H9 (cell line): ENCODE data around the gene ITIH4. TPM values are rescaled to one million over a fixed set of nuclear protein-coding genes. Genes with fewer than 3 reads are reported as not detected.

Experiments
- DNase-seq: peaks from one replicate; pipeline ENCODE4 v3.0.0-alpha.2; 2017
- H2AFZ ChIP-seq: one replicate; pipeline ENCODE4 v1.6.1; 2013; ENCODE audit warnings: mild to moderate bottlenecking, low read length, control low read depth, moderate library complexity
- H2AK5ac ChIP-seq: 2 replicates; pipeline ENCODE4 v1.6.1; 2013; ENCODE audit warnings: low read length, control low read depth, mixed read lengths; ENCODE audit not compliant: insufficient read length
- H2BK120ac ChIP-seq: one replicate; pipeline ENCODE4 v1.6.1; 2013; ENCODE audit warnings: low read depth, mild to moderate bottlenecking, low read length, control low read depth, inconsistent platforms; ENCODE audit not compliant: poor library complexity, severe bottlenecking
- H2BK12ac ChIP-seq: 2 replicates; pipeline ENCODE4 v1.6.1; 2013; ENCODE audit warnings: low read length, control low read depth, mixed read lengths, low read depth; ENCODE audit not compliant: insufficient read length
- H2BK15ac ChIP-seq: 2 replicates; pipeline ENCODE4 v1.6.1; 2013; ENCODE audit warnings: low read depth, low read length, control low read depth
- H2BK20ac ChIP-seq: one replicate; pipeline ENCODE4 v1.6.1; 2013; ENCODE audit warnings: low read depth, mild to moderate bottlenecking, low read length, control low read depth, inconsistent platforms; ENCODE audit not compliant: poor library complexity, severe bottlenecking
- H2BK5ac ChIP-seq: 2 replicates; pipeline ENCODE4 v1.6.1; 2013; ENCODE audit warnings: low read length, control low read depth, mixed read lengths; ENCODE audit not compliant: insufficient read length
- H3K14ac ChIP-seq: 2 replicates; pipeline ENCODE4 v1.6.1; 2013; ENCODE audit warnings: low read length, control low read depth; ENCODE audit not compliant: insufficient read depth
- H3K18ac ChIP-seq: 2 replicates; pipeline ENCODE4 v1.6.1; 2013; ENCODE audit warnings: low read depth, mild to moderate bottlenecking, mixed read lengths, low read length, control low read depth; ENCODE audit not compliant: insufficient read length
- H3K23ac ChIP-seq: 2 replicates; pipeline ENCODE4 v1.6.1; 2013; ENCODE audit warnings: low read length, control low read depth, mixed read lengths, low read depth; ENCODE audit not compliant: insufficient read length
- H3K23me2 ChIP-seq: 2 replicates; pipeline ENCODE4 v1.6.1; 2013; ENCODE audit warnings: low read depth, mild to moderate bottlenecking, mixed read lengths, low read length, control low read depth; ENCODE audit not compliant: insufficient read length, poor library complexity, severe bottlenecking
- H3K27ac ChIP-seq: 2 replicates; pipeline ENCODE4 v1.5.1; 2013; ENCODE audit warnings: low read length, control low read depth, mixed read lengths, low read depth; ENCODE audit not compliant: insufficient read length
- H3K27me3 ChIP-seq: 2 replicates; pipeline ENCODE4 v1.6.1; 2013; ENCODE audit warnings: low read length, control low read depth, inconsistent platforms; ENCODE audit not compliant: insufficient read depth
- H3K4ac ChIP-seq: 2 replicates; pipeline ENCODE4 v1.6.1; 2013; ENCODE audit warnings: low read depth, mild to moderate bottlenecking, control low read depth, inconsistent platforms, low read length, moderate library complexity
- H3K4me1 ChIP-seq: 2 replicates; pipeline ENCODE4 v1.6.1; 2013; ENCODE audit warnings: low read length, control low read depth, inconsistent platforms; ENCODE audit not compliant: insufficient read depth
- H3K4me2 ChIP-seq: 2 replicates; pipeline ENCODE4 v1.6.1; 2013; ENCODE audit warnings: low read length, control low read depth, mixed read lengths; ENCODE audit not compliant: insufficient read length, insufficient read depth
- H3K56ac ChIP-seq: 2 replicates; pipeline ENCODE4 v1.6.1; 2013; ENCODE audit warnings: low read depth, mild to moderate bottlenecking, mixed read lengths, low read length, control low read depth; ENCODE audit not compliant: insufficient read length
- H3K79me1 ChIP-seq: 2 replicates; pipeline ENCODE4 v1.6.1; 2013; ENCODE audit warnings: low read depth, mild to moderate bottlenecking, moderate library complexity, low read length, control low read depth, inconsistent platforms; ENCODE audit not compliant: insufficient read depth, poor library complexity, severe bottlenecking
- H3K79me2 ChIP-seq: 2 replicates; pipeline ENCODE4 v1.6.1; 2013; ENCODE audit warnings: low read length, control low read depth, inconsistent platforms; ENCODE audit not compliant: insufficient read depth
- H3K9ac ChIP-seq: 2 replicates; pipeline ENCODE4 v1.6.1; 2013; ENCODE audit warnings: low read length, control low read depth, mixed read lengths; ENCODE audit not compliant: insufficient read length; ENCODE audit errors: extremely low read depth
- H3K9me3 ChIP-seq: one replicate; pipeline ENCODE4 v1.6.1; 2013; ENCODE audit warnings: low read depth, low read length, inconsistent platforms; ENCODE audit not compliant: control insufficient read depth
- H3T11ph ChIP-seq: one replicate; pipeline ENCODE4 v1.6.1; 2013; ENCODE audit warnings: mild to moderate bottlenecking, low read length, control low read depth, inconsistent platforms
- H4K20me1 ChIP-seq: one replicate; pipeline ENCODE4 v1.6.1; 2013; ENCODE audit not compliant: control insufficient read depth, insufficient read length, insufficient read depth
- H4K5ac ChIP-seq: 2 replicates; pipeline ENCODE4 v1.6.1; 2013; ENCODE audit warnings: low read depth, mild to moderate bottlenecking, mixed read lengths, low read length, control low read depth; ENCODE audit not compliant: insufficient read length
- H4K8ac ChIP-seq: replicated peaks from 2 replicates; pipeline ENCODE4 v1.6.1; 2013; ENCODE audit warnings: low read length, control low read depth, mixed read lengths, low read depth; ENCODE audit not compliant: insufficient read length
- H4K91ac ChIP-seq: 2 replicates; pipeline ENCODE4 v1.6.1; 2013; ENCODE audit warnings: low read depth, mild to moderate bottlenecking, moderate library complexity, mixed read lengths, low read length, control low read depth; ENCODE audit not compliant: insufficient read length
- H3K27ac Mint-ChIP-seq, 3 experiments: 2 replicates in 2 of 3; 3 replicates in 1 of 3; pipeline ENCODE4 v1.8.0; 2020 to 2021; ENCODE audit warnings: mixed read lengths in 3 of 3, mild to moderate bottlenecking in 1 of 3, moderate library complexity in 1 of 3
- H3K27me3 Mint-ChIP-seq: 2 replicates; pipeline ENCODE4 v1.8.0; 2021; ENCODE audit warnings: low read depth, mild to moderate bottlenecking, moderate library complexity, mixed read lengths
- H3K36me3 Mint-ChIP-seq, 3 experiments: 2 replicates in 2 of 3; 3 replicates in 1 of 3; pipeline ENCODE4 v1.8.0; 2020 to 2021; ENCODE audit warnings: low read depth in 3 of 3, mixed read lengths in 3 of 3; ENCODE audit not compliant: insufficient read depth in 1 of 3
- H3K4me1 Mint-ChIP-seq, 2 experiments: 2 replicates each; pipeline ENCODE4 v1.8.0; 2020; ENCODE audit warnings: mixed read lengths in 2 of 2
- H3K4me3 Mint-ChIP-seq, 2 experiments: 2 replicates in 1 of 2; 3 replicates in 1 of 2; pipeline ENCODE4 v1.8.0; 2020 to 2021; ENCODE audit warnings: mild to moderate bottlenecking in 2 of 2, mixed read lengths in 2 of 2, moderate library complexity in 1 of 2
- H3K9me3 Mint-ChIP-seq, 2 experiments: 2 replicates in 1 of 2; 3 replicates in 1 of 2; pipeline ENCODE4 v1.8.0; 2020; ENCODE audit warnings: mild to moderate bottlenecking in 2 of 2, mixed read lengths in 2 of 2, moderate library complexity in 1 of 2
- CTCF ChIP-seq: fragments of 200-600 bp; sonication (generic); conservative IDR thresholded peaks from 3 replicates; pipeline ENCODE4 v1.8.0; 2021; ENCODE audit warnings: antibody characterized with exemption, mild to moderate bottlenecking
- WGBS: extraction: QIAGEN DNeasy Blood & Tissue Kit; methylation state at CpG from one replicate; pipeline ENCODE4 v1.1.7; 2013; ENCODE audit warnings: missing lambda C conversion rate, low lambda C conversion rate, mixed read lengths; ENCODE audit not compliant: insufficient read length; ENCODE audit errors: extremely low coverage; 5-methylcytosine and 5-hydroxymethylcytosine counted together
- total RNA-seq: library from RNA; stranded (reverse); gene quantifications from 2 replicates; pipeline ENCODE4 v1.2.1, GENCODE V29; 2021

ITIH4 gene
- total RNA-seq, 1 experiment from 2014 or later, result 3.0 TPM

DNA sequence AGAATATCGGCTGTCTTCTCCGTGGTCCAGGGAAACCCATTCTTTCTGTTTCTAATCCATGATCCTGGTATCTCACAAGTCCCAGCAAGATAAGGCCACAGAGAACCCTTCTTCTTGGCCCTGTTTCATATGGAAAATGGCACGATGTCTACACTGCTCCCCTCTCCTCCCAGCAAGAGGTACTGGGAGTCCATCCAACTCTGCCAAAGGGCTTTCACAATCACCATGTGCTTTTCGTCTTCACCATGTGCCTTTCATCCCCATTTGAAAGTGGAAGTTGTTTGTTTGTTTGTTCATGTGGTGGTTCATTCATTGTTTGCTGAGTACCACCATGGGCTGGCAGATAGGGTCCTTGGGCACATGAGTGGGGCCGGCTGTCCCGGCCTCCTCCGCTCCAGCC, 30.4 kb downstream of the ITIH4 start:
- Histone ChIP-seq H3T11ph (no peak overlapping the region), H3K79me2 (no peaks in the 10 kb centered on the region), H4K20me1 (no peaks in the 10 kb centered on the region), H2BK20ac (no peak overlapping the region), H3K27ac (no peak overlapping the region), H2BK5ac (no peak overlapping the region), H3K9ac (no peak overlapping the region), H4K8ac (no peak overlapping the region), H2AK5ac (no peak overlapping the region), H3K9me3 (no peaks in the 10 kb centered on the region), H4K5ac (no peak overlapping the region), H3K79me1 (no peaks in the 10 kb centered on the region), H3K4me1 (no peaks in the 10 kb centered on the region), H2BK120ac (no peak overlapping the region), H3K18ac (no peak overlapping the region), H3K4me2 (no peak overlapping the region), H2BK15ac (no peak overlapping the region), H3K56ac (no peak overlapping the region), H2BK12ac (no peak overlapping the region), H2AFZ (no peak overlapping the region), H3K27me3 (no peaks in the 10 kb centered on the region), H4K91ac (no peak overlapping the region), H3K23me2 (no peaks in the 10 kb centered on the region), H3K23ac (no peak overlapping the region), H3K14ac (no peak overlapping the region), H3K4ac (no peak overlapping the region)
- Mint-ChIP-seq H3K9me3 (no peaks in the 10 kb centered on the region), H3K27me3 (0 out of 2 replicates have a peak, but pooled peaks cover 2% of the 10 kb centered on the region), H3K36me3 (no peaks in the 10 kb centered on the region), H3K4me1 (peaks cover 6 to 8% of the 10 kb centered on the region in 2 experiments; a peak in 3 of 4 replicates), H3K27ac (no peak overlapping the region), H3K4me3 (no peak overlapping the region)
- DNase-seq, result no peak
- WGBS, result no CpG with 5 or more reads among the region's 7 CpGs
- no peak for TF ChIP-seq CTCF
